Daoy (cell line): ENCODE measurements around the gene PDSS2. TPM values are rescaled to one million over a fixed set of nuclear protein-coding genes. Genes with fewer than 3 reads are reported as not detected.
A peak's percentile ranks its signal among the peaks of the same experiment; 100 is the strongest.

ENCODE experiments used
- DNase-seq: peaks from one replicate; pipeline ENCODE4 v3.0.0-alpha.2; 2015; ENCODE audit warnings: low read depth
- total RNA-seq: library from RNA; depleted of rRNA; stranded (reverse); fragments of >200 nt; shearing (Covaris generic); gene quantifications from 2 replicates; pipeline ENCODE4 v1.2.3, GENCODE V29; 2014; rRNA removed

Gene PDSS2, protein sequence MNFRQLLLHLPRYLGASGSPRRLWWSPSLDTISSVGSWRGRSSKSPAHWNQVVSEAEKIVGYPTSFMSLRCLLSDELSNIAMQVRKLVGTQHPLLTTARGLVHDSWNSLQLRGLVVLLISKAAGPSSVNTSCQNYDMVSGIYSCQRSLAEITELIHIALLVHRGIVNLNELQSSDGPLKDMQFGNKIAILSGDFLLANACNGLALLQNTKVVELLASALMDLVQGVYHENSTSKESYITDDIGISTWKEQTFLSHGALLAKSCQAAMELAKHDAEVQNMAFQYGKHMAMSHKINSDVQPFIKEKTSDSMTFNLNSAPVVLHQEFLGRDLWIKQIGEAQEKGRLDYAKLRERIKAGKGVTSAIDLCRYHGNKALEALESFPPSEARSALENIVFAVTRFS
- total RNA-seq, result 6.5 and 9.2 TPM in 2 replicates

GRCh38 chr6:107459283-107460082 lies at the start of gene PDSS2:
Gene PDSS2 (minus strand): TSS chr6:107459564. CDS start chr6:107459285, 279 bp downstream.
- DNase-seq, result peak; percentile 97

GRCh38 chr6:107506145-107506544 lies 46.8 kb upstream of the PDSS2 start:
- DNase-seq, result no peak

DNA sequence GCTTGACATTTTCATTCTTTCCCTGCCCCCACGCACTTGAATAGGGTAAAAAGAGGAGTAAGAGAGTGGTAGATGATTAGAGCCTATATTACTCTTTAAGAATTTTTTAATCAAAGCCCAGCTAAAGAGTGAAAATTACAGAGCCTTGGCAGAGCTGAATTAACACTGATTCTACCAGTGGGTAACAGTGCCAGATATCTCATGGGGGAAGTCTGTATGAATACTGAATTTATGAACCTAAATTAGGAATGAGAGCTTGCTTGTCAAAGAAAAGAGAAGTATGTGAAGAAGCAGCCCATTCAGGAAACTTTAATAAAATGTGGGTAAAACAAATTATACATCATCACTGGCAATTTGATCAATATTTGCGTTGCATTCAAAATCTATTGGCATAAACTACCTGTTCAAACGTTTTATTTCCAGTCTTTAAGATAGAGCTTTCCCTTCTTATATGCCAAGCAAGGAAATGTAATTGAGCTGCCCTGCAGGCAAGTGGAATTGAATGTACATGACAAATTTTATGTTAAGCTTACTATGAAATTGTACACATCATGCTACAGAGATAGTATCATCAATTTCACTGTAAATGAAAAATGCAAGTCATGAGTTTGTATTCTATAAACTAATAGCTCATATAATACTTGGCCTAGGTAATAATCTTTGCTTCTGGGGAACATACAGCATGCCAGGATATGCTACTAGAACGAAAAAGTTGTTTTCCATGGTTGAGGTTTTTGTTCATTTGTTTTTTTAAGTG lies 45.1 kb upstream of the PDSS2 start:
- no peak for DNase-seq

DNA sequence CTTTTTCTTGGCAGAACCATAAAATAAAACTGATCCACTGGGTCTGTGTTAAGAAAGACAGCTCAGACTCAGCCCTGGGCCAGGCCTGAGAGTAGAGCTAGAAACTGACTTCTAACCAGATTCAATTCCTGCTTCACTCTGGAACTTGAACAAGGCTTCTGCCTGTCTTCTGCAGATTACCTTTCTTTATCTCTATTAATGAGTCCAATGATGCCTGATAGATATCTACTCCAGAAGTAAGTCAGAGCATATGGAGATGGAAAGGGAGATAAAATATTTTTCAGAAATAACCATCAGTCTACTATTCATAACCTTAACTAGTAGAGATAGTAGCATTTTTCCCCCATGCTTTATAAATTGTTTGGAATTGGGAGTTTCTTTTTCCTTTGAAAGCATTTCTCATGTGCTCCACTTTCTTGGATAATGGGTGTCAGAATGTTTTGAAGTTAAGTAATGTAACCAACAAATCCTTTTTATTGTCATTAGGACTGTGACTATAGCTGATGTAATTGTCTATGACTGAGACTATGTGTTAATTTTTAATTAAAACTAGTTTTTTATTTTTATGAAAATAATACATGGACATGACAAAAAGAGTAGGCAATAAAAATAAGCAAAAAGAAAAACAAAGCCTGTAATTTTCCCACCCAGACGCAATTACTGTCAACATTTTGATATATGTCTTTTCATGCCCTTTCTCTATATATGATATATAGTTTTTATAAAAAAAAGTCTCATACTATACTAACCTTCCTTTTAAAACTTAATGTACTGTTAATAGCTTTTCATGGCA lies 37.7 kb upstream of the PDSS2 start:
- no peak for DNase-seq

DNA sequence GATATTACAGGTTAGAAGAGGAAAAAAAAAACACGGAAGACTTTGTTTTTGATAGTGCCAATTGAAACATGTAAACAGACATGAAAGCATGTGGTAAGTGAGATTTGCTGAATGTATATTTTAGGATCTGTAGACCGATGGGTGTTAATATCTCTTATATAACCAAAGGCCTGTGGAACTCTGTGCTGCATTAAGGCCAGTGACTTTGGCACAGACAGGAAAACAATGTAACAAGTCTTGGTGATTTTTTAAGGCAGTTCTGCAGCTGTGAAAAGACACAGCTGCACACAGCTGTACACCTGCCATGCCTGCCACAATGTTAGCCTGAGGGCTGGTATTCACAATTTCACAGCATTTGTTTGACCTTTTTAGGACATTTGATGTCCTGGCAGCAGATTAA lies 36.6 kb upstream of the PDSS2 start:
- no peak for DNase-seq

DNA sequence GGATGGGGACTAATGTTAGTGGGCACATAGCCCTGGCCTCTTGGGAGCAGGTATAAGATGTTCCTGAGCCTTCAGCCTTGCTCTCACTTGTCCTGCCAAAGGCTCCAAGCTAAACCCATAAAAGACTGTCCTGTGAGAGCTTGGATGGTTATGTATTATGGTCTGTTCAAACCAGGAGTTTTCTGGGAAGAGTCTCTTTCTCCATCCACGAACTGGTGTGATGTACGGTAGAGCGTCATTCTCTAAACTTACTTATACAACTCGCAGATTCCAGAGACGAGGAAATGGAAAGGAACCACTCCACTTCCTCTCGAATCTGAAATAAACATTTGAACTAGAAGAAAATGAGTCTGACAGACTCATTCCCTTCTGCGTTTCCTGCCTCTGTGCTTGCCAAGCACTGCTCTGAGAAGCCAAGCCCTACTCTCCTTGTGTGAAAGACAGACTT lies 35.9 kb upstream of the PDSS2 start:
- peak; percentile 59 for DNase-seq

- DNase-seq, result peak; percentile 54
Observed at GRCh38 chr6:107493158-107494057, 34.0 kb upstream of the PDSS2 start.

- peak; percentile 58 for DNase-seq
Observed at GRCh38 chr6:107491760-107492660, 32.6 kb upstream of the PDSS2 start.

DNA sequence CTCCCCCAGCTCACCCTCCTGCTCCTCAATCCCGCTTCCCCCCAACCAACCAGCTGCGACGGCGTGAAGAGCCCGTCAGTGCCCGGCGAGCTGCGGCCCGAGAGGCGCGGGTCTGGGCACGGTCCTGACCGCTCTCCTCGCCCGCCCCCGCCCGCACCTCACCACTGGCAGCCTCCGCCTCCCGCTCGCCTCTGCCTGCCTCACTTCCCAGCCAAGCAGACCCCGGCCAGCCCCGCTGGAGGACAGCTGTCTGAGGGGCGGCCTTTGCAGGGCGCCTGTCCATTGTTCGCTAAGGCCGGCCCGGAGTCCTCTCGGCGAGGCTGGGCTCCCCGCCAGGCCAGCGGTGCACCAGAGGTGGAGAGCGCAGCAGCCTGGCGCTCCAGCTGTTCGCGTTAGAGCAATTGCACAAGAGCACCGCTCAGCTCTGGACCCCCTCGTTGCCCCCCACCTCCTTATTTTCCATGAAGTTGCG lies 31.8 kb upstream of the PDSS2 start:
- DNase-seq, result peak; percentile 62

GRCh38 chr6:107490566-107491137 lies 31.3 kb upstream of the PDSS2 start:
- DNase-seq, result peak; percentile 17

DNA sequence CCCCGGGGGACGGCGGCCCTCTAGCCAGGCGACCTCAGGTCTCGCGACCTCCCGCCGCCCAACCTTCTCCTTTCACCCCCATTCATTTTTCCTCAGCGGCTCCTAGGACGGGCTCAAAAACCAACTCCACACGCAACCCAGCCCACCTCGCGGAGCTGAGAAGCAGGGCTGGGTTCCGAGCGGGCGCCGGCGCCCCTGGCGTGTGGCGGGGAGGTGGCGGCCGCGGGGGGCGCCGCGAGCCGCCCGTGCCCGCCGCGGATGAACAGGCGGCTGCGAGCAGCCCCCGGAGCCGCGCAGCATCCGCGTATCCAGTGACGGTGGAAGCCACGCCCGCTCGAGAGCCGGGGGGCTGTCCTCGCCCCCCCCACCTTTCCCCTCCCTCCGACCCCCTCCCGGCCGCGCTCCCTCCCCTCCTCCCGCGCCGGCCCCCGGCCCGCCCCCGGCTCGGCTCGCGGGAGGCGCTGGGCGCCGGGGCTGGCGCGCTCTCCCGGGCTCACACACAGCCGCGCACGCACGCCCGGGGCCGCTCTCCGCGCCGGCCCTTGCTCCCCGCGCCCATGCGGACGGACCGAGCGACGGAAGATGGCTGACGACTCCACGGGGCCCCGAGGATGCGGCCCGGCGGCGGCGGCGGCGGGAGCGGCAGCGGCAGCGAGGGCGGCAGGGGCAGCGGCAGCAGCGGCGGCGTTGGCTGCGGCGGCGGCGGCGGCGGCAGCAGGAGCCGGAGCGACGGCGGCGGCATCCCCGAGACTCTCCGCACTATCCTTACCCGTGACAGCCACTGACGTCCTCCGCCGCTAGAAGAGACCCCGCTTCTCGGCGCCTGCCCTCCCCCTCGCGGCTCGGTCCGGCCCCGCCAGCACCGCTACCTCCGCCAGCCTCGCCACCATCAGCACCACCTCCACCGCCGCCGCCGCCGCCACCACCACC lies 30.5 kb upstream of the PDSS2 start, which contains the start of gene SOBP:
Gene SOBP, plus strand, starts transcription at position 482 of the 930 bp plus-strand sequence. CDS start 500 bp downstream, outside the sequence.
- DNase-seq, result peak; percentile 73

GRCh38 chr6:107488875-107489635 lies 29.7 kb upstream of the PDSS2 start:
- peak; percentile 65 for DNase-seq

DNA sequence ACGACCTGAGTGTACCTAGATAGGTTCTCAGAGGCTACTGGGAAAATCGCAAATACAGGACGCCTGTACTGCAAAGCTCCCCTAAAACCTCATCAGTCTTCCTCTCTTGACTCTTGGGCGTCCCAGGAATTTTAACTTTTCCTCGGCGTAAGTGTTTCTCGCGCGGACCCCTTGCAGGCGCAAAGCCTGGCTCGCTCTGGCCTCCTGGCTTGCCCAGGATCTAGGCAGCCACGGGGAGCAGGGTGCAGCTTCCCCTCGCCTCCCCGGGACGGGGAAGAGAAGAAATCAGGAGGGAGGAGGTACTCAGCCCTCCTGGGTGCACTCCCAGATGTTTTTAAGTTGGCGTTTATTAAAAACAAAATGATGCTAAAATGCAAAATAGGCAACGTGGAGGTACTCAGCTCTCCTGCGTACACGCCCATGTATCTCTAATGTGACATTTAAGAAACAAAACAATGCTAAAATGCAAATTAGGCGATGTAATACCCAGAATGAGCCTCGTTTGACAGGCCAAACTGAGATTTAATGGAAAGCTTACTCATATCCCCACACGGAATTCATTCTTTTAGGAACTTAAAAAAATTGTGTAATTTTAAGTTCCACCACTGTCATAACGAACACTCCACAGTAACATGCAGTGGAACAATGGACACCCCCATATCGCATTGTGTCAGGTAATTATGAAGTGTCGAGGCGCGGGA lies 29.0 kb upstream of the PDSS2 start:
- DNase-seq, result no peak

DNA sequence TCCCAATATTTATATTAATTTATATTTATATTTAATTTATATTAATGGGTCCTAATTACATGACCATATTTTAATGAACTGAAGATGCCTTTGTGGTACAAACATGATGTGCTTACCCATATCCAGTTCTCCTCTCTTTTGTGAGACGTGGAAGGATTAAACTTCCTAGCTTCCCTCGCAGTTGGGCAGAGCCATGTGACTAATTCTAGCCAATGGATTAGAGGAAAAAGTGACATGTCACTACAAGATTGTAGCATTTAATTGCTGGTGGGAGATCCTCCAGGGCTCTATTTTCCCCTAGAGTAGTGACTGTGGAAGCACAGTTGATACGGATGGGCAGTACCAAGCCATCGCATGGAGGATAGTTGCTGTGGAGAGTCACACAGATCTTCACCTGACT lies 25.8 kb upstream of the PDSS2 start:
- no peak for DNase-seq

DNA sequence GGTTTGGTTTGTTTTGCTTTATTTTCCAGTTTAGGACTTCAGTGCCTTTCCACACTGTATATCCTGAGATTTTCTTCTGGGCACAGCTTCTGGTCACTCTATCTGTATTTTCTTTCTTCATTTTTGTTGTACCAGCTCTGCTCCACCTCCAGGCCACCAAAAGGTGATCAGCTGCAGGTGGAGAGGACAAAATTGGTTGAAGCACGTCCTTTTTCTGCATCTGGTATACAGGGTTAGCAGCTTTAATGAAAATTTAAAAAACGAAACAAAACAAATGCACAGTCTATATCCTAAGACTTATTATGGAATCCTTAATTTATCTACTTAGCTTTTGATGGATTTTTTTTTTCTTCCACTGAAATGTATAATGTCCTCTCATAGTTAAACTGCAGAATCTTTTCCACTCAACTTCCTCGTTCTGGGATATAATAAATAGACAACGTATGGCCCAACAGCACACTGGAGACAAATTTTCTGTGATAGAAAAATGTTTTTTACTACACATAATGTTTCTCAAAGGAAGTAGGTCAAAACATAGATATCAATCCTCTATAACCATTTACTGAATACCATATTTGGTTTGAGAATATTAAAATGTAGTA lies 19.8 kb upstream of the PDSS2 start:
- DNase-seq, result no peak
